Measurements from ENCODE around the gene TENM4. TPM values are rescaled to one million over a fixed set of nuclear protein-coding genes. Genes with fewer than 3 reads are reported as not detected.

The TENM4 gene
- polyA plus RNA-seq, 3 donors, result 0.31 to 1.7 TPM; not detected in 1

GRCh38 chr11:79381036-79381435, 59.8 kb downstream of the TENM4 start:
- Histone ChIP-seq H3K4me3 (replicated peaks in 1 of 3; ENCODE audit: low read depth in 2 of 3, low read length in 3 of 3) (no peak overlapping the region), H3K79me2 (ENCODE audit: insufficient read depth, low read length) (no peaks in the 10 kb centered on the region), H3K27ac (ENCODE audit: low read depth in 1 of 2, low read length in 2 of 2) (no peak overlapping the region), H3K27me3 (ENCODE audit: control insufficient read depth in 2 of 2, insufficient read depth in 2 of 2, low read length in 2 of 2) (peaks cover 27 to 94% of the 10 kb centered on the region in 2 donors), H3K4me1 (ENCODE audit: control insufficient read depth in 1 of 2, insufficient read depth in 2 of 2, low read length in 2 of 2) (no peaks in the 10 kb centered on the region), H2AFZ (ENCODE audit: insufficient read depth, low read depth, low read length, poor library complexity, severe bottlenecking) (no peak overlapping the region), H4K20me1 (ENCODE audit: insufficient read depth, low read length) (no peaks in the 10 kb centered on the region), H3K4me2 (replicated peaks; ENCODE audit: extremely low read depth, low read length, poor library complexity, severe bottlenecking) (no peak overlapping the region), H3K9me3 (replicated peaks in 1 of 2; ENCODE audit: control insufficient read depth in 1 of 2, insufficient read depth in 1 of 2, low read length in 2 of 2) (peaks cover 0 to 3% of the 10 kb centered on the region in 2 donors), H3K9ac (ENCODE audit: insufficient read depth, low read length, poor library complexity, severe bottlenecking) (no peak overlapping the region), H3K36me3 (replicated peaks in 1 of 2; ENCODE audit: control insufficient read depth in 1 of 2, insufficient read depth in 2 of 2, low read length in 2 of 2) (no peaks in the 10 kb centered on the region)
- Mint-ChIP-seq H3K4me1 (no peaks in the 10 kb centered on the region), H3K4me3 (no peak overlapping the region), H3K36me3 (no peaks in the 10 kb centered on the region), H3K27me3 (ENCODE audit: low read depth in 3 of 3) (peaks cover 12 to 46% (median 29%) of the 10 kb centered on the region in 3 donors), H3K27ac (no peak overlapping the region), H3K9me3 (peaks cover 0 to 5% (median 2%) of the 10 kb centered on the region in 7 donors)
- intact Hi-C loops (cut with micrococcal nuclease), result no loop called here
- 88% methylated on average over 3 of the region's 3 CpGs for WGBS (ENCODE audit: insufficient coverage)
- TF ChIP-seq, protein P1, sequence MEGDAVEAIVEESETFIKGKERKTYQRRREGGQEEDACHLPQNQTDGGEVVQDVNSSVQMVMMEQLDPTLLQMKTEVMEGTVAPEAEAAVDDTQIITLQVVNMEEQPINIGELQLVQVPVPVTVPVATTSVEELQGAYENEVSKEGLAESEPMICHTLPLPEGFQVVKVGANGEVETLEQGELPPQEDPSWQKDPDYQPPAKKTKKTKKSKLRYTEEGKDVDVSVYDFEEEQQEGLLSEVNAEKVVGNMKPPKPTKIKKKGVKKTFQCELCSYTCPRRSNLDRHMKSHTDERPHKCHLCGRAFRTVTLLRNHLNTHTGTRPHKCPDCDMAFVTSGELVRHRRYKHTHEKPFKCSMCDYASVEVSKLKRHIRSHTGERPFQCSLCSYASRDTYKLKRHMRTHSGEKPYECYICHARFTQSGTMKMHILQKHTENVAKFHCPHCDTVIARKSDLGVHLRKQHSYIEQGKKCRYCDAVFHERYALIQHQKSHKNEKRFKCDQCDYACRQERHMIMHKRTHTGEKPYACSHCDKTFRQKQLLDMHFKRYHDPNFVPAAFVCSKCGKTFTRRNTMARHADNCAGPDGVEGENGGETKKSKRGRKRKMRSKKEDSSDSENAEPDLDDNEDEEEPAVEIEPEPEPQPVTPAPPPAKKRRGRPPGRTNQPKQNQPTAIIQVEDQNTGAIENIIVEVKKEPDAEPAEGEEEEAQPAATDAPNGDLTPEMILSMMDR (IDR thresholded peaks at IDR 0.05), result no peak
- DNase-seq, result no peak

DNA sequence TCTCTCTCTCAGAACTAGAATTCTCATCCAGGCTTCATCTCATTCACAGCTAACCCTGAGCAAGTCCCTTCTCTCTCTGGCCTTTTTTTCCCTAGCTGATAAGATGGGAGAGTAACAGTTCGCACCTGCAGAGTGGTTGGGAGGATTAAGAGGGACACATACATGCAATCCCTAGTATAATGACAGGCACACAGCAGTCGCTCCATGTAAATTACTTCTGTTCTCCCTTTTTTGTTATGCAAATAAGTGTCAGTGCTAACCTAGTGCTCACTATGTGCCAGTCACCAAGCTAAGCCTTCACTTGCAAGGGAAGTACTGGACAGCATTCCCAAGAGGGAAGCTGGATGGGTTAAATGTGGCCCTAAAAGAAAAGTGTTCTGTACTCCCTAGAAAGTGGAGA, 63.4 kb downstream of the TENM4 start:
- intact Hi-C loops (cut with micrococcal nuclease), result no loop called here
- no peak overlapping the region for H3K27ac ChIP-seq (ENCODE audit: low read depth in 1 of 2, low read length in 2 of 2)
- no peak overlapping the region for H3K4me3 ChIP-seq (replicated peaks in 1 of 3; ENCODE audit: low read depth in 2 of 3, low read length in 3 of 3)
- H3K9me3 ChIP-seq (replicated peaks in 1 of 2; ENCODE audit: control insufficient read depth in 1 of 2, insufficient read depth in 1 of 2, low read length in 2 of 2), result peaks cover 0 to 3% of the 10 kb centered on the region in 2 donors
- H3K36me3 ChIP-seq (replicated peaks in 1 of 2; ENCODE audit: control insufficient read depth in 1 of 2, insufficient read depth in 2 of 2, low read length in 2 of 2), result no peaks in the 10 kb centered on the region
- H2AFZ ChIP-seq (ENCODE audit: insufficient read depth, low read depth, low read length, poor library complexity, severe bottlenecking), result no peak overlapping the region
- no peak overlapping the region for H3K4me2 ChIP-seq (replicated peaks; ENCODE audit: extremely low read depth, low read length, poor library complexity, severe bottlenecking)
- H4K20me1 ChIP-seq (ENCODE audit: insufficient read depth, low read length), result no peaks in the 10 kb centered on the region
- Mint-ChIP-seq H3K4me1 (no peaks in the 10 kb centered on the region), H3K36me3 (no peaks in the 10 kb centered on the region), H3K27me3 (ENCODE audit: low read depth in 3 of 3) (peaks cover 21 to 30% (median 22%) of the 10 kb centered on the region in 3 donors), H3K27ac (no peak overlapping the region), H3K9me3 (peaks cover 0 to 3% (median 0%) of the 10 kb centered on the region in 7 donors), H3K4me3 (no peak overlapping the region)
- no peaks in the 10 kb centered on the region for H3K4me1 ChIP-seq (ENCODE audit: control insufficient read depth in 1 of 2, insufficient read depth in 2 of 2, low read length in 2 of 2)
- TF ChIP-seq, protein P1 (IDR thresholded peaks at IDR 0.05), result no peak
- H3K79me2 ChIP-seq (ENCODE audit: insufficient read depth, low read length), result no peaks in the 10 kb centered on the region
- no peak for DNase-seq
- peaks cover 26 to 91% of the 10 kb centered on the region in 2 donors for H3K27me3 ChIP-seq (ENCODE audit: control insufficient read depth in 2 of 2, insufficient read depth in 2 of 2, low read length in 2 of 2)
- no peak overlapping the region for H3K9ac ChIP-seq (ENCODE audit: insufficient read depth, low read length, poor library complexity, severe bottlenecking)
- no CpG with 5 or more reads among the region's 2 CpGs for WGBS (ENCODE audit: insufficient coverage)

Measured in CD14-positive monocyte (primary cell).